ENCODE results near the gene DNMBP. TPM values are rescaled to one million over a fixed set of nuclear protein-coding genes. Genes with fewer than 3 reads are reported as not detected.

Gene DNMBP
- total and polyA plus RNA-seq, 11 donors, result 3.9 to 11.5 (median 6.6) TPM

DNA sequence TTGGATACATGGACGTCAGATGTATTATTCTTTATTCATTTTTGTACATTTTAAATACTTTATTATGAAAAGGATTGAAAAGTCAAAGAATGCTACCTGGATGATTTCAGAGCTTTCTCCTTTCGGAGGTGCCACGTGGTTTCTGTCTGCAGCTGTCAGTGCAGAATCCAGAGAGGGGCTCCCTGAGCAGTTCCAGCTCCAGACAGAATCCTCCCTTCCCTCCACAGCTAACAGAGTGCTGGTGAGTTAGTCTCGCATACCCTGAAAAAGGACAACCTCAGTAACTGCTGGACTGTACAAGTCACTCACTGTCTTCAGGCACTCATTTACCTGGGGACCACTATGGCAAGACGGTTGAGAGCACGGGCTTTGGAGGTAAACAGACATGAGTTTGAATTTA lies 10.9 kb downstream of the DNMBP start:
- WGBS, 4 donors, result 77 to 86% (median 80%) methylated on average over 6 of the region's 6 CpGs
- Histone ChIP-seq H3K4me1 (peaks cover 6 to 61% (median 37%) of the 10 kb centered on the region in 12 donors), H3K4me3 (no peak overlapping the region), H3K36me3 (peaks cover 0 to 7% (median 0%) of the 10 kb centered on the region in 9 donors), H3K27ac (peak overlapping the region in 1 of 12 donors; percentile 48), H3K27me3 (no peaks in the 10 kb centered on the region), H3K9me3 (no peaks in the 10 kb centered on the region)
- DNase-seq (no peak), ATAC-seq (no peak)
- intact Hi-C loops (cut with DNase I), result no loop called here
- TF ChIP-seq CTCF (IDR thresholded peaks at IDR 0.05) (no peak), POLR2A (IDR thresholded peaks at IDR 0.05) (no peak)

DNA sequence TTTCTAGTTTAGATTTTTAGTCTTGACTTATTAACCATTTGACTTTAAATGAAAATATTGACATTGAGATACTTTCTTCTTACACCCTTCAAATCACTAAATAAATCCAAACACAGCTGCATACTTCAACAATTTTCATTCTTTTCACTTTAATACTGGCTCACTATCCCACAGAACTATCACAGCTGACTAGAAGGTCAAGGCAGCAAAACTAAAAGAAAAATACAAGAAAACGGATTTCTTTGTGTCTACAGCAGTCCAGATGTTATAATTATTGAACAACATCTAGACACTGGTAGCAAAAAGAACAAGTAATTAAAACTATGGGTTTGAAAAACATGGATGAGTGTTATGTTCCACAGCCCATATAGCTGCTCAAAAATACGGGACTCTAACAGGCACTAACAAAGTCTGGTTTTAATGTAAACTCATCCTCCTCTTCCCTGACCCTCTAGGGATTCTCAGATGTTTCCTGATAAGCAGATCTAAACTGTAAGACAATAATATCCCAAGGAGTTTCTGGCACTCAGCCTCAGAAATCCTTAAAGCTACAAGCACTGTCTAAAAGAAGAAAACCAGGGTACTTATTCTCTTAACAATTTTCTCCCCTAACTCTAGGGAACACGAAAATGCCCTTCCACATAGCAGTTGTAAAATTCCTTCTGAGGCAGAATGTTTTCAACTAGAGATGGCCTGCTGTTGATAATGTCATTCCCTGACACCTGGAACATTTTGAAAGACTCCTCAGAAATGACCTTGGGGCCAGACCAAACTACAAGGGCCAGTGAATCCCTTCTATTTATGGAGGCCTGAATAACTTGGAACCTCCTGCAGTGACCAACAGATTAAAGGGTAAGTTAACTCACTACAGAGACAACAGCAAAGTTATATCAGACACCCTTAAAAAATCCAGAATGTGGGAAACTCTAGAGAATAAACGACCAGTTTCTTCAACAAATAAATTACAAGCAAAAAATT lies 12.8 kb downstream of the DNMBP start:
- Histone ChIP-seq H3K4me3 (peak overlapping the region in 3 of 12 donors; percentile 0 to 4 (median 1)), H3K9me3 (no peaks in the 10 kb centered on the region), H3K27ac (peak overlapping the region in 10 of 12 donors; percentile 21 to 68 (median 48)), H3K36me3 (peaks cover 0 to 7% (median 0%) of the 10 kb centered on the region in 9 donors), H3K4me1 (peaks cover 10 to 56% (median 37%) of the 10 kb centered on the region in 12 donors), H3K27me3 (no peaks in the 10 kb centered on the region)
- no peak for DNase-seq
- intact Hi-C loops (cut with DNase I), result no loop called here
- peak in 3 of 4 donors; percentile 36 to 65 (median 61) for ATAC-seq
- WGBS, 4 donors, result 18 to 36% (median 24%) methylated on average over 4 of the region's 4 CpGs
- TF ChIP-seq POLR2A (IDR thresholded peaks at IDR 0.05) (no peak), CTCF (IDR thresholded peaks at IDR 0.05) (no peak)

DNA sequence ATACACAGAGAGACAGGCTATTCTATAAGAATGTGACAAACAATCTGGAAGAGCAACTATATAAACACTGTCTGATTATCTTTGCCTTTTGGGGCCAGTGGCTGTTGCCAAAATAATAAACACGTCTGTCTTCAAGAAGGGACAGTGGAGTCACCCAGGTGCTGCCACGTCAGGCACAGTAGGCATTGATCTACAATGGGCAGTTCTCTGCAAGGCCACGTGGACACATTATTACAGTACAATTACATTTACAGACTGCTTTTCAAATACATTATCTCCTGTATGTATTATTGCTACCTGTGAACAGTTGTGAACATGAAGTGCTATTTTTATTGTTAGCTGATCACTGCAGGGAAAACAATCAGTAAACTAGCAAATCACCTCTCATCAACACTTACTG lies 14.0 kb downstream of the DNMBP start:
- Histone ChIP-seq H3K9me3 (no peaks in the 10 kb centered on the region), H3K4me1 (peaks cover 10 to 56% (median 37%) of the 10 kb centered on the region in 12 donors), H3K4me3 (no peak overlapping the region), H3K36me3 (peaks cover 0 to 7% (median 0%) of the 10 kb centered on the region in 9 donors), H3K27ac (no peak overlapping the region), H3K27me3 (no peaks in the 10 kb centered on the region)
- intact Hi-C loops (cut with DNase I), result no loop called here
- WGBS, 4 donors, result 73 to 86% (median 76%) methylated on average over 3 of the region's 3 CpGs
- TF ChIP-seq CTCF (IDR thresholded peaks at IDR 0.05) (no peak), POLR2A (IDR thresholded peaks at IDR 0.05) (no peak)
- no peak for ATAC-seq
- no peak for DNase-seq

- no peaks in the 10 kb centered on the region for H3K9me3 ChIP-seq
- WGBS, 4 donors, result 77 to 98% (median 89%) methylated on average over 3 of the region's 3 CpGs
- TF ChIP-seq POLR2A (IDR thresholded peaks at IDR 0.05) (no peak), CTCF (IDR thresholded peaks at IDR 0.05) (no peak)
- intact Hi-C loops (cut with DNase I), result no loop called here
- no peaks in the 10 kb centered on the region for H3K27me3 ChIP-seq
- peak overlapping the region in 1 of 12 donors; percentile 68 for H3K27ac ChIP-seq
- DNase-seq (no peak), ATAC-seq (no peak)
- H3K36me3 ChIP-seq, result peaks cover 0 to 6% (median 0%) of the 10 kb centered on the region in 9 donors
- no peak overlapping the region for H3K4me3 ChIP-seq
- peaks cover 10 to 54% (median 37%) of the 10 kb centered on the region in 12 donors for H3K4me1 ChIP-seq
These were observed 14.5 kb downstream of the DNMBP start for GRCh38 chr10:99995269-99995668.
